Lower lobe of right lung (tissue), 2 donors: ENCODE measurements around the gene SHC3. TPM values are rescaled to one million over a fixed set of nuclear protein-coding genes. Genes with fewer than 3 reads are reported as not detected.

ENCODE experiments used
- ATAC-seq, 2 donors: fragments of 200-7000 bp; cut with Tn5 transposase; one replicate each; pipeline ENCODE4 v1.9.1; 2020 to 2022; ENCODE audit warnings: mild to moderate bottlenecking in 2 of 2, moderate library complexity in 2 of 2
- DNase-seq: peaks from one replicate; pipeline ENCODE4 v3.0.0-alpha.2; 2020
- H3K27ac ChIP-seq: fragments of 200-600 bp; one replicate; pipeline ENCODE4 v1.8.0; 2022
- H3K27me3 ChIP-seq: fragments of 200-600 bp; one replicate; pipeline ENCODE4 v1.8.0; 2022; ENCODE audit warnings: low read depth
- H3K36me3 ChIP-seq: fragments of 200-600 bp; one replicate; pipeline ENCODE4 v1.8.0; 2022; ENCODE audit warnings: mild to moderate bottlenecking
- H3K4me1 ChIP-seq: fragments of 200-600 bp; one replicate; pipeline ENCODE4 v1.8.0; 2022
- H3K4me3 ChIP-seq: fragments of 200-600 bp; one replicate; pipeline ENCODE4 v1.8.0; 2022; ENCODE audit warnings: mild to moderate bottlenecking
- H3K9me3 ChIP-seq: fragments of 200-600 bp; one replicate; pipeline ENCODE4 v1.8.0; 2022
- CTCF ChIP-seq: fragments of 200-600 bp; IDR thresholded peaks from one replicate; pipeline ENCODE4 v1.8.0; 2022; ENCODE audit warnings: antibody characterized with exemption, mild to moderate bottlenecking
- intact Hi-C: fragments of 100-400 bp; cut with DNase I; formaldehyde crosslinking; loops from one replicate; pipeline ENCODE4 v1.11.0; 2022
- total RNA-seq: library from RNA; stranded (reverse); fragmentation: NEBNext Ultra II Directional; extraction: Animal tissue kit (Norgen Biotek cat#: 25700); gene quantifications from one replicate; pipeline ENCODE4 v1.2.1, GENCODE V29; 2021
- donor health status: DM: no; HTN: yes; CAD: no; lungs with severe emphysema.

Gene SHC3
- total RNA-seq, 1 donor from 2014 or later = 13.2 TPM

- Histone ChIP-seq H3K4me1 (no peaks in the 10 kb centered on the region), H3K36me3 (no peaks in the 10 kb centered on the region), H3K9me3 (no peaks in the 10 kb centered on the region), H3K4me3 (no peak overlapping the region), H3K27me3 (no peaks in the 10 kb centered on the region), H3K27ac (no peak overlapping the region)
- DNase-seq (no peak), ATAC-seq (no peak)
- intact Hi-C loops = no loop called here
- no peak for TF ChIP-seq CTCF
Observed at GRCh38 chr9:89191004-89191403, 12.4 kb upstream of the SHC3 start.

GRCh38 chr9:89189215-89189614, 10.6 kb upstream of the SHC3 start:
- Histone ChIP-seq H3K27ac (no peak overlapping the region), H3K27me3 (no peaks in the 10 kb centered on the region), H3K4me3 (no peak overlapping the region), H3K4me1 (no peaks in the 10 kb centered on the region), H3K9me3 (no peaks in the 10 kb centered on the region), H3K36me3 (no peaks in the 10 kb centered on the region)
- peak in 1 of 2 donors; percentile 26 for ATAC-seq
- TF ChIP-seq CTCF = no peak
- no peak for DNase-seq
- intact Hi-C loops = no loop called here

GRCh38 chr9:89187950-89188349, 9.3 kb upstream of the SHC3 start:
- H3K4me1 ChIP-seq = no peaks in the 10 kb centered on the region
- no peaks in the 10 kb centered on the region for H3K27me3 ChIP-seq
- no peak overlapping the region for H3K27ac ChIP-seq
- DNase-seq (no peak), ATAC-seq (no peak)
- no peaks in the 10 kb centered on the region for H3K9me3 ChIP-seq
- H3K36me3 ChIP-seq = no peaks in the 10 kb centered on the region
- no peak overlapping the region for H3K4me3 ChIP-seq
- intact Hi-C loops = no loop called here
- TF ChIP-seq CTCF = no peak

- H3K27ac ChIP-seq = no peak overlapping the region
- no peak overlapping the region for H3K4me3 ChIP-seq
- ATAC-seq (no peak), DNase-seq (no peak)
- TF ChIP-seq CTCF = no peak
- no peaks in the 10 kb centered on the region for H3K9me3 ChIP-seq
- no peaks in the 10 kb centered on the region for H3K4me1 ChIP-seq
- H3K36me3 ChIP-seq = no peaks in the 10 kb centered on the region
- H3K27me3 ChIP-seq = no peaks in the 10 kb centered on the region
- intact Hi-C loops = no loop called here
Observed at GRCh38 chr9:89187541-89187940, 8.9 kb upstream of the SHC3 start.

GRCh38 chr9:89186960-89187359, 8.3 kb upstream of the SHC3 start:
- H3K27ac ChIP-seq = no peak overlapping the region
- intact Hi-C loops = no loop called here
- no peak for ATAC-seq
- no peak overlapping the region for H3K4me3 ChIP-seq
- H3K36me3 ChIP-seq = no peaks in the 10 kb centered on the region
- DNase-seq = no peak
- no peak for TF ChIP-seq CTCF
- no peaks in the 10 kb centered on the region for H3K27me3 ChIP-seq
- H3K9me3 ChIP-seq = no peaks in the 10 kb centered on the region
- H3K4me1 ChIP-seq = no peaks in the 10 kb centered on the region

- Histone ChIP-seq H3K4me1 (peaks cover under 1% of the 10 kb centered on the region), H3K9me3 (no peaks in the 10 kb centered on the region), H3K36me3 (no peaks in the 10 kb centered on the region), H3K27ac (no peak overlapping the region), H3K27me3 (no peaks in the 10 kb centered on the region), H3K4me3 (no peak overlapping the region)
- TF ChIP-seq CTCF = no peak
- intact Hi-C loops = no loop called here
- ATAC-seq = no peak
- no peak for DNase-seq
Observed at GRCh38 chr9:89185980-89186379, 7.4 kb upstream of the SHC3 start.
